HUES48 (cell line): ENCODE data around the gene UBN2.

Experiments
- H3K27ac ChIP-seq: one replicate; pipeline ENCODE4 v1.7.0; 2013; ENCODE audit warnings: low read depth, low read length, inconsistent platforms
- H3K27me3 ChIP-seq: 2 replicates; pipeline ENCODE4 v1.6.1; 2013; ENCODE audit warnings: mild to moderate bottlenecking, low read length; ENCODE audit not compliant: control insufficient read depth, insufficient read depth
- H3K36me3 ChIP-seq: 2 replicates; pipeline ENCODE4 v1.6.1; 2013; ENCODE audit warnings: low read length; ENCODE audit not compliant: control insufficient read depth, insufficient read depth
- H3K4me1 ChIP-seq: 2 replicates; pipeline ENCODE4 v1.6.1; 2013; ENCODE audit warnings: mild to moderate bottlenecking, low read length; ENCODE audit not compliant: control insufficient read depth, insufficient read depth
- H3K4me3 ChIP-seq: 2 replicates; pipeline ENCODE4 v1.5.1; 2013; ENCODE audit warnings: mild to moderate bottlenecking, low read depth, low read length
- H3K9ac ChIP-seq: 2 replicates; pipeline ENCODE4 v1.6.1; 2013; ENCODE audit warnings: mild to moderate bottlenecking, low read depth, low read length, moderate library complexity
- H3K9me3 ChIP-seq: 2 replicates; pipeline ENCODE4 v1.6.1; 2013; ENCODE audit warnings: low read length; ENCODE audit not compliant: control insufficient read depth, insufficient read depth

The UBN2 gene

DNA sequence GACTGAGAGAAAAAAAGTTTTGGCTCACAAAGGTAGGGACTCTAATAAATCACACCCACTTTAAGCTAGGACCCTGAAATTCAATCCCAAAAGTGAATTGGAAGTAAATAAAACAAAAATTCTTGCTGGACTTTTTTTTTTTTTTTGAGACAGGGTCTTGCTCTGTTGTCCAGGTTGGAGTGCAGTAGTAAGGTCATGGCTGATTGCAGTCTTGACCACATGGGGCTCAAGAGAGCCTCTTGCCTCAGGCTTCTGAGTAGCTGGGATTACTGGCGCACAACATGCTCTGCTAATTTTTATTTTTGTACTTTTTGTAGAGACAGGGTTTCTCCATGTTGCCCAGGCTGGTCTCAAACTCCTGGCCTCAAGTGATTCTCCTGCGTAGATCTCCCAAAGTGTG lies 123.7 kb downstream of the UBN2 start:
- Histone ChIP-seq H3K36me3 (peaks cover 8% of the 10 kb centered on the region; the same call in 1 of the 2 replicates), H3K9me3 (no peaks in the 10 kb centered on the region), H3K4me1 (peaks cover 6% of the 10 kb centered on the region), H3K4me3 (no peak overlapping the region), H3K9ac (no peak overlapping the region), H3K27me3 (no peaks in the 10 kb centered on the region), H3K27ac (no peak overlapping the region)

DNA sequence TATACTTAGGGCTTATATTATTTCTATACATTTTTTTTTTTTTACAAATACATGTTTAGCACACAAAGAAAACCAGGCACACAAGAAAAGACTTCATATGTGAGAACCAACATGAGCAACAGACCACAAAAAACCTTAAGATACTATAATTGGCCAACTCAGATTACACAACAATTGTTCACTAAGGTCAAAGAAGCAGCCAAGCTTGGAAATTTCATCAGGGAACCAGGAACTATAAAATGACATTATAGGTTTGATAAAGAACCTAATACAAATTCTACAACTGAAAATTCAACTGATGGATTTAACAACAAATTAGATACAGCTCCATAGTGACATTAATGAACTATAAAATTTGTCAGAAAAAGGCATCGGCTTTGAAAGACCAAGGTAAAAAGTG lies 124.3 kb downstream of the UBN2 start:
- Histone ChIP-seq H3K27me3 (no peaks in the 10 kb centered on the region), H3K36me3 (peaks cover 8% of the 10 kb centered on the region; the same call in 1 of the 2 replicates), H3K9ac (no peak overlapping the region), H3K4me1 (peaks cover 6% of the 10 kb centered on the region), H3K9me3 (no peaks in the 10 kb centered on the region), H3K27ac (no peak overlapping the region), H3K4me3 (no peak overlapping the region)
